ENCODE data around the gene PGAM5.

PGAM5 gene

GRCh38 chr12:132739600-132740312, 29.1 kb downstream of the PGAM5 start:
- H3K4me3 ChIP-seq (ENCODE audit: insufficient read depth, low read length, poor library complexity, severe bottlenecking) = no peak overlapping the region
- peaks cover 27% of the 10 kb centered on the region for H3K79me2 ChIP-seq (ENCODE audit: insufficient read depth, low read length)
- H4K20me1 ChIP-seq (ENCODE audit: low read depth, low read length) = peaks cover 9% of the 10 kb centered on the region; the same call in 1 of the 2 replicates
- H3K27me3 ChIP-seq (ENCODE audit: low read length) = no peaks in the 10 kb centered on the region
- no peaks in the 10 kb centered on the region for H3F3A ChIP-seq (ENCODE audit: insufficient read depth)
- H3K9ac ChIP-seq (ENCODE audit: low read length) = no peak overlapping the region
- no peaks in the 10 kb centered on the region for H3K9me3 ChIP-seq (ENCODE audit: insufficient read depth, low read length)
- no peaks in the 10 kb centered on the region for H3K9me2 ChIP-seq (replicated peaks; ENCODE audit: insufficient read depth, low read length)
- H3K27ac ChIP-seq (ENCODE audit: low read depth, low read length) = no peak overlapping the region
- peaks cover 42% of the 10 kb centered on the region for H3K36me3 ChIP-seq (ENCODE audit: low read length)
- TF ChIP-seq CTCF (IDR thresholded peaks at IDR 0.05; ENCODE audit: insufficient read depth, low read length, poor library complexity, severe bottlenecking) = no peak
- TF ChIP-seq EZH2phosphoT487 (conservative IDR thresholded peaks at IDR 0.05; ENCODE audit: low read length) = no peak
- H3K4me2 ChIP-seq (ENCODE audit: low read depth, low read length, poor library complexity, severe bottlenecking) = no peak overlapping the region
- no peak overlapping the region for H2AFZ ChIP-seq (ENCODE audit: low read depth, low read length, severe bottlenecking)

- no peak for TF ChIP-seq EZH2phosphoT487 (conservative IDR thresholded peaks at IDR 0.05; ENCODE audit: low read length)
- no peak for TF ChIP-seq CTCF (IDR thresholded peaks at IDR 0.05; ENCODE audit: insufficient read depth, low read length, poor library complexity, severe bottlenecking)
- H2AFZ ChIP-seq (ENCODE audit: low read depth, low read length, severe bottlenecking) = no peak overlapping the region
- peaks cover 40% of the 10 kb centered on the region for H3K36me3 ChIP-seq (ENCODE audit: low read length)
- H3K9ac ChIP-seq (ENCODE audit: low read length) = no peak overlapping the region
- no peak overlapping the region for H3K4me3 ChIP-seq (ENCODE audit: insufficient read depth, low read length, poor library complexity, severe bottlenecking)
- peaks cover 9% of the 10 kb centered on the region; the same call in 1 of the 2 replicates for H4K20me1 ChIP-seq (ENCODE audit: low read depth, low read length)
- H3K9me3 ChIP-seq (ENCODE audit: insufficient read depth, low read length) = no peaks in the 10 kb centered on the region
- H3K79me2 ChIP-seq (ENCODE audit: insufficient read depth, low read length) = peaks cover 33% of the 10 kb centered on the region
- H3K4me2 ChIP-seq (ENCODE audit: low read depth, low read length, poor library complexity, severe bottlenecking) = no peak overlapping the region
- no peaks in the 10 kb centered on the region for H3K9me2 ChIP-seq (replicated peaks; ENCODE audit: insufficient read depth, low read length)
- H3F3A ChIP-seq (ENCODE audit: insufficient read depth) = no peaks in the 10 kb centered on the region
- H3K27me3 ChIP-seq (ENCODE audit: low read length) = no peaks in the 10 kb centered on the region
- no peak overlapping the region for H3K27ac ChIP-seq (ENCODE audit: low read depth, low read length)
Observed at GRCh38 chr12:132740313-132740646, 29.6 kb downstream of the PGAM5 start.

GRCh38 chr12:132740652-132741051, 30.0 kb downstream of the PGAM5 start:
- Histone ChIP-seq H3K36me3 (ENCODE audit: low read length) (peaks cover 43% of the 10 kb centered on the region), H3K9me3 (ENCODE audit: insufficient read depth, low read length) (no peaks in the 10 kb centered on the region), H3K4me2 (ENCODE audit: low read depth, low read length, poor library complexity, severe bottlenecking) (no peak overlapping the region), H3K9ac (ENCODE audit: low read length) (no peak overlapping the region), H4K20me1 (ENCODE audit: low read depth, low read length) (peaks cover 9% of the 10 kb centered on the region; the same call in 1 of the 2 replicates), H3F3A (ENCODE audit: insufficient read depth) (no peaks in the 10 kb centered on the region), H3K79me2 (ENCODE audit: insufficient read depth, low read length) (peaks cover 36% of the 10 kb centered on the region), H3K4me3 (ENCODE audit: insufficient read depth, low read length, poor library complexity, severe bottlenecking) (no peak overlapping the region), H3K27me3 (ENCODE audit: low read length) (no peaks in the 10 kb centered on the region), H3K9me2 (replicated peaks; ENCODE audit: insufficient read depth, low read length) (no peaks in the 10 kb centered on the region), H3K27ac (ENCODE audit: low read depth, low read length) (no peak overlapping the region), H2AFZ (ENCODE audit: low read depth, low read length, severe bottlenecking) (no peak overlapping the region)
- TF ChIP-seq CTCF (IDR thresholded peaks at IDR 0.05; ENCODE audit: insufficient read depth, low read length, poor library complexity, severe bottlenecking) (no peak), EZH2phosphoT487 (conservative IDR thresholded peaks at IDR 0.05; ENCODE audit: low read length) (no peak)

All from SU-DHL-6 (cell line).